SK-N-SH (cell line): ENCODE data around the gene CCP110. TPM values are rescaled to one million over a fixed set of nuclear protein-coding genes. Genes with fewer than 3 reads are reported as not detected.

Experiments used
- CTCF ChIA-PET: fragments of 300-600, 350-600 bp; formaldehyde crosslinking; extraction: SDS; loops from one replicate; lab custom pipeline; 2021; lab: Yijun Ruan, JAX
- POLR2A ChIA-PET: fragments of 350-600 bp; sonication (Branson Sonifier 250); formaldehyde crosslinking; extraction: SDS; loops from one replicate; lab custom pipeline; 2020; ENCODE audit warnings: antibody characterized with exemption, inconsistent platforms; lab: Yijun Ruan, JAX
- DNase-seq: peaks from one replicate; pipeline ENCODE4 v3.0.0; 2012
- H2AFZ ChIP-seq: fragments of 200-600 bp; sonication (generic); 2 replicates; pipeline ENCODE4 v1.8.1; 2016; ENCODE audit warnings: antibody characterized with exemption, mild to moderate bottlenecking, low read depth
- H3F3A ChIP-seq: fragments of 200-600 bp; sonication (generic); replicated peaks from 2 replicates; pipeline ENCODE3; 2016; ENCODE audit warnings: antibody characterized with exemption, mild to moderate bottlenecking; ENCODE audit not compliant: insufficient read depth
- H3K27ac ChIP-seq, 2 experiments: fragments of 200-500 bp in 1 of 2; fragments of 200-600 bp in 1 of 2; sonication (Bioruptor generic) in 1 of 2; sonication (generic), shearing (Covaris generic) in 1 of 2; 2 replicates each; pipeline versions ENCODE4 v1.5.1 to v1.6.1; 2014 to 2016; ENCODE audit warnings: low read depth in 2 of 2, inconsistent platforms in 1 of 2, low read length in 1 of 2, mild to moderate bottlenecking in 1 of 2, mixed read lengths in 1 of 2
- H3K27me3 ChIP-seq: fragments of 200-600 bp; sonication (generic), shearing (Covaris generic); 2 replicates; pipeline ENCODE4 v1.6.1; 2016; ENCODE audit warnings: mixed run types; ENCODE audit not compliant: insufficient read depth
- H3K36me3 ChIP-seq, 2 experiments: fragments of 200-500 bp in 1 of 2; fragments of 200-600 bp in 1 of 2; sonication (Bioruptor generic) in 1 of 2; sonication (generic) in 1 of 2; replicated peaks in 1 of 2; 2 replicates each; pipeline versions ENCODE3 to v1.5.1; 2014 to 2016; ENCODE audit warnings: low read length in 1 of 2, mild to moderate bottlenecking in 1 of 2; ENCODE audit not compliant: insufficient read depth in 2 of 2, control insufficient read depth in 1 of 2
- H3K4me1 ChIP-seq, 2 experiments: fragments of 200-500 bp in 1 of 2; fragments of 200-600 bp in 1 of 2; sonication (Bioruptor generic) in 1 of 2; sonication (generic), shearing (Covaris generic) in 1 of 2; 2 replicates each; pipeline versions ENCODE4 v1.5.1 to v1.6.1; 2014 to 2016; ENCODE audit warnings: low read depth in 1 of 2, low read length in 1 of 2, mixed run types in 1 of 2; ENCODE audit not compliant: insufficient read depth in 2 of 2, control insufficient read depth in 1 of 2
- H3K4me2 ChIP-seq: fragments of 200-600 bp; sonication (generic), shearing (Covaris generic); 2 replicates; pipeline ENCODE4 v1.6.1; 2017; ENCODE audit warnings: mixed run types
- H3K4me3 ChIP-seq, 2 experiments: fragments of 200-500 bp in 1 of 2; fragments of 200-600 bp in 1 of 2; sonication (Bioruptor generic) in 1 of 2; sonication (generic), shearing (Covaris generic) in 1 of 2; 2 replicates each; pipeline versions ENCODE4 v1.5.1 to v1.8.1; 2014 to 2016; ENCODE audit warnings: low read depth in 2 of 2, inconsistent platforms in 1 of 2, low read length in 1 of 2, mild to moderate bottlenecking in 1 of 2, mixed read lengths in 1 of 2, moderate library complexity in 1 of 2
- H3K79me2 ChIP-seq: fragments of 200-600 bp; sonication (generic); 2 replicates; pipeline ENCODE4 v1.8.1; 2017; ENCODE audit warnings: mild to moderate bottlenecking; ENCODE audit not compliant: insufficient read depth
- H3K9ac ChIP-seq: fragments of 200-600 bp; sonication (generic); 2 replicates; pipeline ENCODE4 v1.6.1; 2017; ENCODE audit warnings: mixed run types
- H3K9me2 ChIP-seq: fragments of 200-600 bp; sonication (generic); 2 replicates; pipeline ENCODE4 v1.6.1; 2017; ENCODE audit warnings: mixed run types
- H3K9me3 ChIP-seq: fragments of 200-600 bp; sonication (generic); 2 replicates; pipeline ENCODE4 v1.6.1; 2017; ENCODE audit warnings: mixed run types, mild to moderate bottlenecking, moderate library complexity
- H4K20me1 ChIP-seq: fragments of 200-600 bp; sonication (generic); 2 replicates; pipeline ENCODE4 v1.6.1; 2017; ENCODE audit warnings: mild to moderate bottlenecking, mixed run types; ENCODE audit not compliant: insufficient read depth
- CHD2 ChIP-seq: fragments of 150-350 bp; IDR thresholded peaks from 2 replicates; pipeline ENCODE4 v1.6.1; 2018; ENCODE audit warnings: low read length; ENCODE audit not compliant: partially characterized antibody
- ELF1 ChIP-seq: IDR thresholded peaks from 2 replicates; pipeline ENCODE4 v1.4.0; 2012
- EP300 ChIP-seq, 2 experiments: IDR thresholded peaks; 2 replicates each; pipeline versions ENCODE4 v1.4.0 to v1.6.1; 2012; ENCODE audit warnings: borderline replicate concordance in 1 of 2, low read depth in 1 of 2, low read length in 1 of 2
- FOXM1 ChIP-seq: IDR thresholded peaks from 2 replicates; pipeline ENCODE4 v1.4.0; 2012; ENCODE audit warnings: low read depth, mild to moderate bottlenecking
- GABPA ChIP-seq: IDR thresholded peaks from 2 replicates; pipeline ENCODE4 v1.4.0; 2012; ENCODE audit warnings: low read depth, mild to moderate bottlenecking
- JUND ChIP-seq: IDR thresholded peaks from 2 replicates; pipeline ENCODE4 v1.4.0; 2012
- MXI1 ChIP-seq: IDR thresholded peaks from 2 replicates; pipeline ENCODE4 v1.6.1; 2012; ENCODE audit warnings: mild to moderate bottlenecking, low read depth, low read length, improper control_type of control experiment
- NRF1 ChIP-seq: IDR thresholded peaks from 2 replicates; pipeline ENCODE4 v1.6.1; 2012; ENCODE audit warnings: low read depth, mild to moderate bottlenecking, low read length
- POLR2AphosphoS5 ChIP-seq: IDR thresholded peaks from 2 replicates; pipeline ENCODE4 v1.6.1; 2012; ENCODE audit warnings: low read depth, low read length
- RAD21 ChIP-seq: IDR thresholded peaks from 2 replicates; pipeline ENCODE4 v1.6.1; 2012; ENCODE audit warnings: mild to moderate bottlenecking, low read length
- RCOR1 ChIP-seq: fragments of 150-350 bp; IDR thresholded peaks from 2 replicates; pipeline ENCODE4 v1.6.1; 2017; ENCODE audit warnings: antibody characterized with exemption, low read length
- REST ChIP-seq: IDR thresholded peaks from 2 replicates; pipeline ENCODE4 v1.6.1; 2012; ENCODE audit warnings: mild to moderate bottlenecking, low read depth, low read length, moderate library complexity
- SMC3 ChIP-seq: IDR thresholded peaks from 2 replicates; pipeline ENCODE4 v1.6.1; 2012; ENCODE audit warnings: low read depth, low read length, improper control_type of control experiment
- TAF1 ChIP-seq: IDR thresholded peaks from 2 replicates; pipeline ENCODE4 v1.6.1; 2012; ENCODE audit warnings: low read depth, mild to moderate bottlenecking, low read length, moderate library complexity, borderline replicate concordance
- TEAD4 ChIP-seq: IDR thresholded peaks from 2 replicates; pipeline ENCODE4 v1.4.0; 2012; ENCODE audit warnings: mild to moderate bottlenecking, borderline replicate concordance; ENCODE audit not compliant: insufficient read depth
- USF2 ChIP-seq: fragments of 150-350 bp; IDR thresholded peaks from 2 replicates; pipeline ENCODE4 v1.6.1; 2017; ENCODE audit warnings: antibody characterized with exemption, low read length, low read depth, borderline replicate concordance
- YY1 ChIP-seq: IDR thresholded peaks from 2 replicates; pipeline ENCODE4 v1.4.0; 2012; ENCODE audit warnings: low read depth, mild to moderate bottlenecking
- ZBTB33 ChIP-seq: IDR thresholded peaks from 2 replicates; pipeline ENCODE4 v1.4.0; 2012; ENCODE audit warnings: low read depth, borderline replicate concordance
- WGBS: methylation state at CpG from one replicate; pipeline ENCODE4 v1.1.6; 2017; ENCODE audit warnings: low lambda C conversion rate; 5-methylcytosine and 5-hydroxymethylcytosine counted together
- polyA plus RNA-seq, 3 experiments: library from polyadenylated mRNA; depleted of rRNA; stranded (reverse); fragments of >200 nt; gene quantifications; 2 replicates each; pipeline ENCODE4 v1.2.3, GENCODE V29; 2012
- TF ChIP-seq, protein P1 (sequence below): IDR thresholded peaks from 2 replicates; pipeline ENCODE4; 2012
- TF ChIP-seq, protein P2 (sequence below): fragments of 150-350 bp; IDR thresholded peaks from 2 replicates; pipeline ENCODE4 v1.6.1; 2016; ENCODE audit warnings: mild to moderate bottlenecking, low read depth, low read length

The CCP110 gene
- polyA plus RNA-seq, 1 of the 3 experiments (the other 2 are of a cell fraction), result 5.4 TPM

- TF ChIP-seq FOXM1 (no peak), USF2 (no peak), EP300 (IDR thresholded peaks at IDR 0.05; ENCODE audit: borderline replicate concordance in 1 of 2, low read depth in 1 of 2, low read length in 1 of 2) (no peak), GABPA (no peak), JUND (no peak), SMC3 (no peak)
Measured at GRCh38 chr16:19589106-19589505, 65.4 kb downstream of the CCP110 start (continued).

DNA sequence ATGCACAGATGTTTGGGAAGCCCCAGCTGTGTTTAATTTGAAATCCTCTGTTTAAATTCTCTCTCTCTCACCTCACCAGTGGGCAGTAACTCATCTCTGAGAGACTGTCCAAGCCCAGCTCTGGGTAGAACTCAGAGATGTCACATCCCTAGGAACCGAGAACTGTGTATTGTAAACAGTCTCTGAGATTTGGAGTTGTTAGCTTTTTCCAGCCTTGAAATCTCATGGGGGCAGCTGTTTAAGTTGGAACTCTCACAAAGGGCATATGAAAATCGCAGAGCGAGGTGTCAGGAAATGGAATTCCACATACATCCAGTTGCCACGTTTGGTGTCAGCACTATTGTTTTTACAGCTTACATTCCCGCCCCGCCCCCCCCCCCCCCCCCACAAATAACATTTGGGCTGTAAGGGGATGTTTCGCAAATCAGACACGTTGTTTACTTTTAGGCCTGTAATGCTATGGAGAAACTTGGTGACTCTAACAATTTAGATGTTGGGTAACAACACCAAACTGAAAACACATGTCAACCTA is 66.1 kb downstream of the CCP110 start:
- Histone ChIP-seq H2AFZ (no peak overlapping the region), H3K4me3 (no peak overlapping the region), H3K9me3 (no peaks in the 10 kb centered on the region), H3K9ac (no peak overlapping the region), H3K9me2 (no peaks in the 10 kb centered on the region), H3F3A (peaks cover 4% of the 10 kb centered on the region), H3K4me1 (peaks cover 0 to 1% of the 10 kb centered on the region in 2 experiments; a peak in 1 of 4 replicates), H3K27me3 (no peaks in the 10 kb centered on the region), H3K79me2 (no peaks in the 10 kb centered on the region), H3K36me3 (peaks cover 2 to 31% of the 10 kb centered on the region in 2 experiments), H3K27ac (no peak overlapping the region), H4K20me1 (no peaks in the 10 kb centered on the region), H3K4me2 (no peak overlapping the region)
- CTCF ChIA-PET, result interaction anchor here (1.7 to 2.9 kb wide), 3 partner anchors 11 to 297 kb away, joined by 6 to 14 read pairs (median 7); no protein-coding TSS in a partner anchor
- POLR2A ChIA-PET, result no interaction called here
- 84% methylated on average over 8 of the region's 8 CpGs for WGBS
- TF ChIP-seq ELF1, result no peak
- no peak for TF ChIP-seq YY1
- no peak for TF ChIP-seq JUND
- TF ChIP-seq TAF1, result no peak
- no peak for TF ChIP-seq CHD2
- TF ChIP-seq MXI1, result no peak
- TF ChIP-seq RAD21, result no peak
- TF ChIP-seq FOXM1, result no peak
- TF ChIP-seq POLR2AphosphoS5, result no peak
- TF ChIP-seq NRF1, result no peak
- TF ChIP-seq RCOR1, result no peak
- TF ChIP-seq ZBTB33, result no peak
- TF ChIP-seq, protein P1, sequence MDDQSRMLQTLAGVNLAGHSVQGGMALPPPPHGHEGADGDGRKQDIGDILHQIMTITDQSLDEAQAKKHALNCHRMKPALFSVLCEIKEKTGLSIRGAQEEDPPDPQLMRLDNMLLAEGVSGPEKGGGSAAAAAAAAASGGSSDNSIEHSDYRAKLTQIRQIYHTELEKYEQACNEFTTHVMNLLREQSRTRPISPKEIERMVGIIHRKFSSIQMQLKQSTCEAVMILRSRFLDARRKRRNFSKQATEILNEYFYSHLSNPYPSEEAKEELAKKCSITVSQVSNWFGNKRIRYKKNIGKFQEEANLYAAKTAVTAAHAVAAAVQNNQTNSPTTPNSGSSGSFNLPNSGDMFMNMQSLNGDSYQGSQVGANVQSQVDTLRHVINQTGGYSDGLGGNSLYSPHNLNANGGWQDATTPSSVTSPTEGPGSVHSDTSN, result no peak
- TF ChIP-seq, protein P2, sequence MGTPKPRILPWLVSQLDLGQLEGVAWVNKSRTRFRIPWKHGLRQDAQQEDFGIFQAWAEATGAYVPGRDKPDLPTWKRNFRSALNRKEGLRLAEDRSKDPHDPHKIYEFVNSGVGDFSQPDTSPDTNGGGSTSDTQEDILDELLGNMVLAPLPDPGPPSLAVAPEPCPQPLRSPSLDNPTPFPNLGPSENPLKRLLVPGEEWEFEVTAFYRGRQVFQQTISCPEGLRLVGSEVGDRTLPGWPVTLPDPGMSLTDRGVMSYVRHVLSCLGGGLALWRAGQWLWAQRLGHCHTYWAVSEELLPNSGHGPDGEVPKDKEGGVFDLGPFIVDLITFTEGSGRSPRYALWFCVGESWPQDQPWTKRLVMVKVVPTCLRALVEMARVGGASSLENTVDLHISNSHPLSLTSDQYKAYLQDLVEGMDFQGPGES, result no peak
- no peak for TF ChIP-seq REST
- no peak for TF ChIP-seq TEAD4
- DNase-seq, result no peak
